HG03139 (cell line): ENCODE measurements around the gene RUNX2.

Experiments
- ATAC-seq: cut with Tn5 transposase; IDR thresholded peaks from one replicate; pipeline ENCODE4 v1.9.1; 2021; ENCODE audit not compliant: unreplicated experiment

Gene RUNX2

DNA sequence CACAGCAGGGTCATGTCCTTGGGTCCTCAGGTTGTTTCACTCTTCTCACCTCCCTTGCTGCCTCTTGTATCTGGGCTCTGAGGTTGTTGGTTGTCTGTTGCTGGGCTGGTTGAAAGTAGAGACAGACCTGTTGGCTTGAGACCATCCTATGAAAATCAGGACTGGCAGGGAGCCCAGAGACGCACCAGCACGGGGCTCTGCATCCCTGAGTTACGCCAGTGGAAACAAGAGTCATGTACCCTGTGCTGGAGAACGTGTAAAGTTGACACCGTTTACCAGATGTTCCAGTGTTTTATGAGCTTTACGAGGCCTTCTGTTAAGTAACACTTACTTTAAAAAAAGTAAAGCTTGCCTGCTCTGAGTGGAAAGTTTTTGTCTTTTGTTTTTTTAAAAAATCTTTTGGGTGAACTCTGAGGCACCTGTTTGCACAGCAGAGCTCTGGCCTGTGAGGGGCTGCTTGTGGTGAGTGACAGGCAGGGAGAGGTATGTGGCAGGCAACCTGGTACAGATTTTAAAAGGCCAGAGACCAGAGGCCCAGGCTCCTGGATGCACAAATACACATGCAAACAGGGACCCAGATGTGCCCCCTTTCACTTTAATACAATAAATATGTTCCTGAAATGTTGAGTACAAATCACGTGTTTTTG lies 309.6 kb downstream of the RUNX2 start:
- no peak for ATAC-seq

DNA sequence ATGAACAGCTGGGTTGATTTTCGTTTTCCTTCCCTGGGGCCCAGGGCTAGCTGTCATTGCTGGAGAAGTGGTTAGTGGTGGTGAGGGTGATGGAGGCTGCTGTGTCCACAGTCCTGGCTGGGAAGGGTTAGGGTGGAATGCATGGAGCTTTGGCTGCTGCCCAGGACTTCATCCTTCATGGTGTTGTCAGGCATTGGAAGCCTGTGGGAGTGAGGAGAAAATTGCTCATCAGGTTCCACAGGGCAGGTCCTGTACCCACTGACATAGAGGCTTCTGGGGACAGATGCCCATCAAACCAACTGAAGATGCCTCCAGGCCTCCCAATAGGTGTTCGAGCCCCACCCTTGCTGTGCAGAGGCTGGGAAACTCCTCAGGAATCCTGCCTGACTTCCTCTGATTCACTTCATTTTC lies 312.0 kb downstream of the RUNX2 start:
- no peak for ATAC-seq

DNA sequence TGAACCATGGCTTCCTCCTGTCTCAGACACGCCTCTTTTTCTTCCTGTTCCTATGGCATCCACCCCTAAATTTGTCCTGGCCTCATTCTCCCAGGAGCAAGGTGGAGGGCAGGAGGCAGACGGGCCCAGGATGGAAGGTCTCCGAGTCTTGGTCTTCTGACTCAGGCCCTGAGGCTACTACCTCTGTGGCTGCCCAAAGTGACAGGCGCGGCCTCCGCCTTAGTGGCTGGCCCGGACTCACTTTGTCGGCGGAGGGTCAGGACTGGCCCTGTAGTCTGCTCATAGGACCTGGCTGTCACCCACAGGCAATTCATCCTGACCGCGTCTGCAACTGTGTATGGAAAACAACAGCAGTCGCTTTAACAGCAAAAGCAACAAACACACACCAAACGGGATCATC lies 312.7 kb downstream of the RUNX2 start:
- no peak for ATAC-seq

DNA sequence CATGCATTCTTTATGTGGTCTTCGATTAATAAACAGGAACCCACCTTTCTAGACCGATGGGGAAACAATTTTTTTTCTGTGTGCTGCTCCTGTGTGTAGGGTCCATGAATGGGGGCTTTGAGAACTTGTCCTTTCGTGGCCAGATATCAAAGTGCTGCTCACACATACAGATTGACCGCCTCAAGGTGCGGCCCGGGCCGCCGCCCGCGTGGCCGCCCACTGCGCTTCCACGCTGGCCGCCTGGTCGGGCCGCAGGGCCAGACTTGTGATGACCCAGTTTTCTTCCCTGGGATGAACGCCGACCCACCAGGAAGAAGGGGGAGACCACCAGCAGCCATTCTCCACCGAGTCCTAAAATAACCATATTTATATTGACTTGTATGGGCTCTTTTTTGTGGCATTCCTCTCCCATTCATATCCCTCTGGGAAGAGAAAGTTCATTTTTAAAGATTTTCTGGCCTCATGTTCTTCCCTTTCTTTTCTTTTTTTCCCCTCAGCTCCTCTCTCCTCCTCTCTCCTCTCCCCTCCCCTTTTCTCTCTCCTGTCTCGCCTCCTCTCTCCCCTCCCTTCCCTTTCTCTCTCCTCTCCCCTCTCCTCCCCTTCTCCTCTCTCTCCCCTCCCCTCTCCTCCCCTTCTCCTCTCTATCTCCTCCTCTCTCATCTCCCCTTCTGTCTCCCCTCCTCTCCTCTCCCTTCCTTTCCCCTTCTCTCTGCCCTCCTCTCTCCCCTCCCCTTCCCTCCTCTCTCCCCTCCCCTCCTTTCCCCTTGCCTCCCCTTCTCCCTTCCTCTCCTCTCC lies 314.4 kb downstream of the RUNX2 start:
- ATAC-seq = no peak

DNA sequence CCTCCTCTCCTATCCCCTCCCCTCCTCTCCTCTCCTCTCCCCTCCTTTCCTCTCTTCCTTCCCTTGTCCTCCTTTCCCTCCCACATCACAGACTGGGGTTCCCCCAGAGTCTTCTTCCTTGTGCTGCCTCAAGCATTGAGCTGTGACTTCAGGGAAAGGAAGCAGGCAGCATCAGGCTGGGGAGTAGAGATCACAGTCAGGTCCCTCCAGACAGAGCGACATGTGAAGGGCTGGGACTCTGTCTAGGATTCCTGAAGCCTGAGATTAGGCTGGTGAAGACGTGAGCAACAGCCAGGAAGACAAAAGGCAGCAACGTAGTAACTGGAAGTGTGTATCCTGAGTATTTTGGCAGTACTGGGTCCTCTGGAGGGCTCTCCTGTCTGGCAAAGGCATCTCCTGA lies 315.0 kb downstream of the RUNX2 start:
- no peak for ATAC-seq

DNA sequence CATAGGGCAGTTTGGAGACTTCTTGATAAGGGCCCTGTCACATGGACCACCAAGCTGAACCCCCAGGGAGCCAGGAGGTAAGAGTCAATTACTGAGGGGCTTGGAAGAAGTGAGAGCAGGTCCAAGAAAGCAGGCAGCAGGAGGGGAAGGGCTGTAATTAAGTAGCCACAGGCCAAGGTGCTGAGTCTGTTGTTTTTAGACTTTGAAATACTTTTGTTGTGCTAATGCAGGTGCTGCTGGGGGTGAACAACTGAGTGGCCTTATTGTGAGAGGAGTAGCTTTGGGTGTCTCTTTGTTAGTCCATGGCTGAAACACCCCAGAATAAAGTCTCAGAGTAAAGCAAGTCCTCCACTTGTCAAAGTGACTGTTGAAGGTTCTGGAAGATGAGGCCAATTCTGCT lies 316.6 kb downstream of the RUNX2 start:
- no peak for ATAC-seq

DNA sequence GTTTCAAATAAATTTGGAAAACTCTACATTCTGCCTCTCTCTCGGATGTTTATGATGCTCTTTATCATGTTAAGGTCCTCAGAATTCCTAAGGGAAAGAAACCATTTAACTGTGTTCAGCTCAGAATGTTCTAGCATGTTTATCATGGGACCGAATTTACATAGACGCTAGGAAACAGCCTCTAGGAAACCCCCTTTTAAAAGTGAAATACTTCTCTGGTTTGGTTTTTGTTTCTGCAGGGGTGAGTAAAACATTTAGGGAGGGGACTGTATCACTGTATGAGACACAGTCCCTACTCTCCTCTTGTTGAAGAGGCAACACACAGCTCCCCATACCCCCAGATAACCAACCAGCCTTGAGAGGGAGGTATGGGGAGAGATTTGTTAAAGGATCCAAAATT lies 317.2 kb downstream of the RUNX2 start:
- no peak for ATAC-seq

DNA sequence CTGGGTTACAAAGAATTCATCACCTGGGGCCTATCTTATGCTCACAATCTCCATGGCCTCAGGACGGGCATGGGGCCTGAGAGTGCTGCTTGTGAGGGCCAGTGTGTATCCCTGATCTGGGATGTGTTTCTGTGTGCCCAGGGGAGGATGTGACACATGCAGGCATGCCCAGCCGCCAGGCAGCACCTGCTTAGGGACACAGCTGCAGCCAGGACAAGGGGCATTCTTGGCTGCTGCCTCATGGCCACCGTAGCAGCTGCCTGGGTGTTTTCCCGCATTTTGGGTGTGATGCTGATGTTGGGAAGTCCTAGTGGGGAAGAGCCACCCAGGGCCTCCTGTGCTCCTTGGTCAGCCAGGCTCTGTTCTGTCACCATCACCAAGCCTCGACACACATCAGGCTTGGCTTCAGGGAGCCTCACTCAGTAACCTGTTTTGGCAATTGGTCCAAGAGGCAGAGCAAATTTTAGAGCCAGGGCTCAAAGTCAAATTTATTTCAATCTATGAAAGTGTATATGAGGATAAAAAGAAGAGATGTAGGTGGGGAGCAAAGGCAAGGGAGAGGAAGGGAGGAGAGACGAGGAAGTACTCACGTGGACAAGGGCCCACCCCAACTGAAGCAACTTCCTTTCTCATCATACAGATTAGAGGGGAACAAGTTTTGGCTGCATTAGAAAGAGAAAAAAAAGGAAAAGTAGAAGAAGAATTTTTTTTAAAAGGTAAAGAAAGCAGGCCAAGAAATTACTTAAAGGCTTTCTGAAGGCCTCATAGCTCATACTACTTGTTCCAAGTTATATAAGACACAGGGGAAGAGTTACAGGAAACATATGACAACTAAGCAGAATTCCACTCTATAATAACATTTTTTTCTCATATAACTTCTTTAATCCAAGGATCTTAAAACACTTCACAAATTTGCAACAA lies 319.5 kb downstream of the RUNX2 start:
- no peak for ATAC-seq

DNA sequence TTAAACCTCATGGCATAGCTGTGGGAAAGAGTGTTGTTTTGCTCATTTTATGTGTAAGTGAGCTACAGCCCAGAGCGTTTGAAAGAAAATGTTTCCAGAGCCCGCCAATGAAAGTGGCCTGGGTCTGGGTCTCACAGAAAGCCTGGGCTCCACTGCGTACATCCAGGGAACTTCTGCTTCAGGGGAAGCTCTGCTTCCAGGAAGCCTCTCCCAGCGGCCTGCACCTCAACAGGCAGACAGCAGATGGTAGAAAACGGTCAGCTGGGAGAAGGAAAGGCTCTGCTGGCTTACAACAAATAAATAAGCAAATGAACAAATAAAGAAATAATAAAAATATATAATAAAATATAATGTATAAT lies 320.1 kb downstream of the RUNX2 start:
- ATAC-seq = no peak

DNA sequence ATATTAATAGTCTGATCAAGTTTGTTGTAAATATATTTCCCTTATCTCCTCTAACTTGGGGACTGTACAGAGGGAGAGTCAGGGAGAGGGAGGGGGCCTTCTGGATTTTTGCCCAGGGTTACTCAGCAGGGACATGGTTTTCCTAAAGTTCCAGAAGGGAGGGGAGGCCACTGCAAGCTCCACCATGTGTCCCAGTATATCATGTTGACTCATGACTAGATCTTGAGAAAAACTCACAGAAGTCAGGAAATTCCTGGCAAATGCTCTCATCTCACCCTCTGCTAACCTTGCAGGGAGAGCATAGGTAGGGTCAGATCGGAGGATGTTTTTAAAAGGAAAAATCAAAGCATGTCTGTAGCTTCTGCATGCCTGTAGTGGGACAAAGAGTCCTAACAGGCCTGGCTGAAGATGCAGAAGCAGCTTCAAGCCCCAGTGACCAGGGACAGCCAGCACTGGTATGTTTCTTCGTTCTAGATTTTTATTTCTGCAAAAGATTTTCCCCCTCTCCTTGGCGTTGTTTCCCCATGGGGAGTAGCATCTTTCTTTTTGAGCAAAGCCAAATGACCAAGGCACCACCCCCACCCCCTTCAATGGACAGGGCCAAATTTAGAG lies 322.5 kb downstream of the RUNX2 start:
- ATAC-seq = no peak

DNA sequence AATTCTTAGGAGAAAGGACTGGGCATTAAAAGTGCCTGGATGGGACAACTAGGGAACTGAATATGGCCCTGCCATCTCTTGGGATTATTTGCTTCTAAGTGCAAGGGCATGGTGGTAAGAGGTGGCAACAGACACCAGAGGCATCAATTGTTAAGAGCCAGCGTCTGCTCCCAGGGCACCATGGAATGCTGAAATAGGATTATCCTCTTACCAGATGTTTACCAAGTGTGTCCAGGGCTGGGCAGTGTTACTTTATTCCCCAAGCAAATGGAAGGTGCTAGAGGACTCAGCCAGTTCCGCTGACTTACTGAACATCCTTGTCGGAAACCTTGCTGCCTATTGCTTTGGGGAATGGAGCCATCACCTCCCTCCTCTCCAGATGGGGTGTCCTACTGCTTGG lies 323.2 kb downstream of the RUNX2 start:
- ATAC-seq = no peak

DNA sequence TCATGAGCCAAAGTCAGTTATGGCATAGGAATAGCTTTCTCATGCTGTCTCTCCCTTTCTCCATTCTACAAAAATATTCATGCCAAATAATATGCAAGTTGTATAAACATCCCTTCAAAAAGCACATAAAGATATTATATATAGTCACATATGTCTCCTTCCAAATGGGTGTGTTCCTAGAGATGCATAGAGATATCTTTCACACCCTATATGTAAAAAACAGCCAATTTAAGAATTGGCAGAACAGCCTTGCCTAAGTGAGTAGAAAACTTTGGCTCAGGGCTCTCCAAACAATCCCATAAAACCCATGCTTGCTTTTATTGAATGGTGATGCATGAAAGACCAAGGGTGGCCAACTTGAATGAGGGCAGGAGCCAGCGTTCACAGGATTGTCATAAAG lies 324.3 kb downstream of the RUNX2 start:
- ATAC-seq = no peak

DNA sequence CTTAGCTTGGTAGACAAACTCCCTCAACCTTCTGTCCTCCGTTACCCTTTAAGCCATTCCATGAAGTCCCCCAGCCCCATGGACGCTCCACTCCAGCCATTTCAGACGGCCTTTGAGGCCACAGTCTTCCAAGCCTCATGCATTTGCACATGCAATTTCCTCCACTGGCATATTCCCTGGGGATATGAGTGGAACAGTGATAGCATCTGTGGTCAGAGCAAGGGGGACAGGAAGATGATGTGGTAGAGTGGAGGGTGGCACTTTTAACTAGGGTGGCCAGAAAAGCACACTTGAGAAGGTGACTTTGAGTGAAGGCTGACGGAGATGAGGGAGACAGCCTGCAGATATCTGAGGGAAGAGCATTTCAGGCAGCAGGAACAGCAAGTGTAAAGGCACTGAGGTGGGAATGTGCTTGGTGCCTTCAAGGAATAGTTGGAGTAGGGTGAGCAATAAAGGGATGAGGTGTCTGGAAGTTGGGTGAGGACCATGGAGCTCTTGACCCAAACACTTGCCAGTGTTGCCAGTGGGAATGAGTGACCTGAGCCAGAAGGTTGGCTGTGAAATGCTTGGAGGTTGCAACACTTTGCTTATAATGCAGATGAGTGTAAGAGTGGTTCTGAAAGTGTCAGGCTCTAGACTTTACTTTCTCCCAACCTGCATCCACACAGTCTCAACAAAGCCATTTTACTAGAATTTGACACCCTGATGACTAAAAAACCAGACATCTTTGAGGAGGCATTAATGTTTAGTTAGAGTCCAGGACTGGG lies 325.2 kb downstream of the RUNX2 start:
- no peak for ATAC-seq

DNA sequence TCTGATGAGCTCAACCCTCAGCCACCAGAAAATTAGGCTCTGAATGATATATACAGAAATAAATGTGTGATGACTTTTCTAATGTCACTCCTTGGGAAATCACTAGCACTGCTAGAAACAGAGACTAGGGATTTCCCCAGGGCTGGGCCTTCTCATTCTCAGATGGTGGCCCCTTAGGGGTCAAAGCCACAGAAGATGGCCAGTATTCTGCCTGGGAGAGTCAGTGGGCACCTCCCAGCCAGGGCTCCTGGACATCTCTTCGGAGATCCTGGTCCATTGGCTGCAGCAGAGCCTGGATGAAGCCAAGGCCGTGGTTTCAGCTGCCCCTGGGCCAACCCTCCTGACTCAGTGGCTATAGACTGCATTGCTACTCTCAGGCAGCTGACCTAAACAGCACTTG lies 326.5 kb downstream of the RUNX2 start:
- no peak for ATAC-seq

DNA sequence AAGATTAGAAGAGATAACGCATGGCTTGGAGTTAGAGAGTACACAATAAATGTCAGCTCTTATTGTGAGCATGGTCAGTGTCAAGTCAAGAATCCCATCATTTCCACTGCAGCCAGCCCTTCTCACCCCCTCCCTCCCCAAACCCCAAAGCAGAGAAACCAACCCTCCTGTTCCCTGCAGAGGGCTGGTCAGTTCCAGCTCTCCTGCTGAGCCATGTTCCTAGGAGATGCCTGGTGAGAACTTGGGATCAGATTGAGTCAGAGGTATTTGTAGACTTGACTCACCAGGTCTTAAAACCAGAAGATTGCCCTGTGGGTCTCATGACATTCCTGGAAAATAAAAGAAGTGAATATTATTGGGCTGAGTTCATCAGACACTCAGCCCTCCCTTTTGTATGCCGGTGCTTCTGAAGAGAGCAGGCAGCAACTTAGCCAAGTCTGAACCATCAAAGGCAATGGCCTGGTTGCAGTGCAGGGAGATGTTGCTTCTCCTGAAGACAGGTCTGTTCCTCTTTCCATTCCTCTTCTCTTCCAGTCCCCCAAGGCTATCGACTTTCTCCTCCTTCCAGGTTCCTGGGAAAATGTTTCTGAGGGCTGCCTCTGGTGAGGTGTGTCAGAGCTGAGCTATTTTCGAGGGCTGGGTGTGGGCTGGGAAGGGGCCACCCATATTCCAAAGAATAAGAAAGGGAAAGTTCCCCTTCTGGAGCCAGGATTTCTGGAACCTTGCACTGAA lies 327.8 kb downstream of the RUNX2 start:
- no peak for ATAC-seq

DNA sequence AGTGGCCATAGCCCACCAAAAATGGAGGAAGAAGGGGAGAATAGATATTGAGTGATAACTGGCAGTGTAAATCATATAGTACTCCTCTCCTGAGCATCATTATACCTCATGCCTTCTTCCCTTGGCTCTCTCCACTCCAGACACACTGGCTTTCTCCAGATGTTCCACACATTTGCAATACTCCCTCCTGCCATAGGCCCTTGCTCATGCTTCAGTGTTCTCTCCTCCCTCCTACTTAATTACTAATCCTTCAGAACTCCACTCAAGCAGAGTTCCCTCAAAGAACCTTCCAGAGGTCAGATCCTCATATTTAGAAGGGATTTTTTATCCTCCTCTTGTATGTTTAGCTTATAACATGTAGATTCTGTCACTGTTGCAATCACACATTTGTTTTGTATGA lies 329.1 kb downstream of the RUNX2 start:
- no peak for ATAC-seq

DNA sequence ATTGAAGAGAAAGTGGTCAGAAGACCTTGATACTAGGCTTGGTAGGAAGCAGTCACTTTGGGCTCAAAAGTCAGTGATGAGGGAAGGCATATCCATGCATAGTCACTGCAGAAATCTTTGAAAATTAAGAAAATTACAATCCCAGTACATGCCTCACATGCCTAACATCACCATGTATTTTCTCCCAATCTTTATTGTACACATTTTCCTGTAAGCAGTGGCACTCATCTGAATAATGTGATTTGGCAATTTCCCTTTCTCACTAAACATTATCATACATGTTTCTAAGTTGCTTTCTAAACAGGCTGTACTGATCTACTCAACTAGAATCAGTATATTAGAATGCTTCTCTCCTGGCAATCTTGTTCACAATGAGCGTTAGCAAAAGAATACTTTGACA lies 330.3 kb downstream of the RUNX2 start:
- no peak for ATAC-seq

DNA sequence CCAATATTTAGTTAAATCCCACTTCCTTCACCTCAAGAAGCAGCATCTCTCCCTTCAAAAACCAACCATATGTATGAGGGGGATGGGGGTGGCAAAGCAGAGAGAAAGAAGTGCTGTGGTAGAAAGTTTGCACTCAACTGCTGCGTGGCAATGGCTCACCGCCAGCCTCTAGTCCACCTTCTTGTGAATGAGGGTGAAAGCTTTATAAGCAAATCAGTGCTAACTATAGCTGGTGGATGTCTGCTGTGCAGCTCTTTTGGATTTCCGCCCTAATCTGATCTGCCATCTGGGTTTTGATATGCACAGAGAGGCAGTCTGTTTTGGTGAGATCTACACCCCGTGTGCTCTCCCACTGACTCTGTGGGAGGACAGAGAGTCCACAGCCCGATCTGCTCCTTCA lies 330.8 kb downstream of the RUNX2 start:
- ATAC-seq = no peak

DNA sequence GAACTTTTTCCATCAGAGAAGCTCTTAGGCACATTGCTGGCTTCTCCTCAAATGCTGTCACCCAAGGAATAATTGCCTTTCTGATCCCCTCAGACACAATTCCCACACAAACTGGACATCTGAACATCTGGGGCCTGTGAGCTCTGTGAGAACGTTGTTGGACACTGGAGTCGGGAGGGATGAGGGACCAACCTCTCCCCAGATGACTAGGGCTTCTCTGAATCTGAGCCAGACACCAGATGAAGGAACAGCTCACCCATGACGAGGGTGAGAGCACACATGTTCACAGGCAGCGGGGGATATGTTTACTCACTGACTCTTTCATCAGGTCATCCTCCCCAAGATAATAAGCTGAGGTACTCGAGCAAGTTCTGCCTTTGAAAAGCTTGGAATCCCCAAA lies 333.5 kb downstream of the RUNX2 start:
- ATAC-seq = no peak
